Stimulated activated CD4-positive, alpha-beta T cell treated with anti-CD3 and anti-CD28 coated beads, TNF-alpha, amount 100 ng/mL, for 4 hours (primary cell): ENCODE results near the gene CLCN1.

Source experiments
- DNase-seq, 3 experiments: peaks; one replicate each; pipeline ENCODE4 v3.0.0-alpha.2; 2020; ENCODE audit warnings: low read depth in 3 of 3

Gene CLCN1

DNA sequence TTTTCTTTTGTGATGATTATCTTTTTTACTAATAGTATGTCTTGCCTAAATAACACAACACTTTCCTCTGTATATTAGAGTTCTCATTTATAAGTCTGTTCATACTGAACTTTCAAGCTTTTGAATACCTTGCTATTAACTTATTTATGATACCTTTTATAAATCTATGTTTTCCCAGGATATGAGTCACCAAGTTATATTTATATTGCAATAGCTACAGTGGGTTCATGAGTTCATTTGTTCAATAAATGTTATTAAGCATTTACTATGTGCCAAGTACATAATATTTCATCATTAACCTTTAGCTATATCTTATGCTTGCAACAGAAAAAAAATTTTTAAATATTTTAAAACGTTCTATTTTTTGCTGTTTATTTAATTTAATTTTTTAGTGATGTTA, 18.3 kb downstream of the CLCN1 start:
- no peak for DNase-seq

DNA sequence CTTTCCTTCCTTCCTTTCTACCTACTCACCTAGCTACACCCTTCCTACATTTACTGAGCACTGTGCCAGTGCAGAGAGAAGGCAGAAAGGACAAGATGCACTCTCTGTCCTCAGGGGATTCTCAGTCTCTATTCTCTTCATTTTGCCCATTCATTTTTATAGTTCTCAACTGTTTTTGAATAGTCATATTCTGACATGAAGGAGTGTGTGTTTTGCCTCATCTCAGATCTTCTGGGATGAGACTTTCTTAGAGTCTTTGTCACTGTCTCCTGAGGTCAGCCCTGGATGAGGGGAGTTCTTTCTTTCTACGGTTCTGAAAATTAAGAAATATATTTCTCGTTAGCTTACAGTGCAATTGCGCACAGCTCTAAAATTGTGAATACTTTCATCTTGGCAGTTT, 21.3 kb downstream of the CLCN1 start:
- DNase-seq: no peak

DNA sequence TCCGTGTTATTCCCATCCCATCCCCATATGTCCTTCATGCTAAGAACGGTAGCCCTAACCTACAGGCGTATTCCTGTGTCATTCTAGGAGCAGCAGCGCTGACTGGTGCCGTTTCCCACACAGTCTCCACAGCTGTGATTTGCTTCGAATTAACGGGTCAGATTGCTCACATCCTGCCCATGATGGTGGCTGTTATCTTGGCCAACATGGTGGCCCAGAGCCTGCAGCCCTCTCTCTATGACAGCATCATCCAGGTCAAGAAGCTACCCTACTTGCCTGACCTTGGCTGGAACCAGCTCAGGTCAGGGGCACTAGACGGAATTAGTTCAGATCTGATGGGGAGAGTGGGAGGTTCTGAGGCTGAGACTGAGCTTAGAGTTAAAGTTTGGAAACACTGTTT, 25.9 kb downstream of the CLCN1 start:
- no peak for DNase-seq

DNA sequence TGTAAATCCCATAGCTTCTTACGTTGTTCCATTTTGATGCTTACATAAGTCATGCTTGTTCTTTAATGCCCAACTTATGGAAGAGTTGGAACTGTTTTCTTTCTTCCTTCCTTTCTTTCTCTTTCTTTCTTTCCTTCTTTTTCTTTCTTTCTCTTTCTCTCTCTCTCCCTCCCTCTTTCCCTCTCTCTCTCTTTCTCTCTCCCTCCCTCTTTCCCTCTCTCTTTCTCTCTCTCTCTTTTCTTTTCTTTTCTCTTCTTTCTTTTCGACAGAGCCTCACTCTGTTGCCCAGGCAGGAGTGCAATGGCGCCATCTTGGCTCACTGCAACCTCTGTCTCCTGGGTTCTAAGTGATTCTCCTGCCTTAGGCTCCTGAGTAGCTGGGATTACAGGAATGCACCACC, 27.7 kb downstream of the CLCN1 start:
- no peak for DNase-seq

DNA sequence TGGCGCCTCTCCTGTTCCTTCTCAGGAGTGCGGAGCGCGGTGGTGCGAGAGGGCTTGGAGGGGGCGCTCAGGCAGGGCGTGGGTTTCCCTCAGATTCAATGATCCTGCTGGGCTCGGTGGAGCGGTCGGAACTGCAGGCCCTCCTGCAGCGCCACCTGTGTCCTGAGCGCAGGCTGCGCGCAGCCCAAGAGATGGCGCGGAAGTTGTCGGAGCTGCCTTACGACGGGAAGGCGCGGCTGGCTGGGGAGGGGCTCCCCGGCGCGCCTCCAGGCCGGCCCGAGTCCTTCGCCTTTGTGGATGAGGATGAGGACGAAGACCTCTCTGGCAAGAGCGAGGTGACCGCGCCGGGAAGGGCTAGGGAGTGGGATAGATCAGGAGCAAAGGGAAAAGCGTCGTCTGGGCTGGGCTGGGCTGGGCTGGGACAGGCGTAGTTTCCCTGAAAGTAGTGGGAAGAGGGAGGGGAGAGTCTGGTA, 29.6 kb downstream of the CLCN1 start:
- DNase-seq: peak; percentile 31 to 36 (median 36)

DNA sequence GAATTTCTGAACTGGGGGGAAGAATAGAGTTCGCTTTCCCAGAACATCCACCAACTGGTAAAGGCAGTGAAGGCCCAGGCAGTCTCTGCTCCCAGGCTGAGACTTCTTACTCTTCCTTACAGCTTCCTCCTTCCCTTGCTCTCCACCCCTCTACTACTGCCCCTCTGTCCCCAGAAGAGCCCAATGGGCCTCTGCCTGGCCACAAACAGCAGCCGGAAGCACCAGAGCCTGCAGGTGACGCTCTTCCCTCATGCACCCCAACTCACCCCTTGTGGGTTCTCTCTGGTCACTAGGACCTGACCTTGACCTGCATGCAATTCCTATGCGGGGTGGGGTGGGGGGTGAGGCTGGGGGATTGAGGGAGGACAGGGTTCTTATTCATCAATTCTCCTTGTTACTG, 30.1 kb downstream of the CLCN1 start:
- no peak for DNase-seq

DNA sequence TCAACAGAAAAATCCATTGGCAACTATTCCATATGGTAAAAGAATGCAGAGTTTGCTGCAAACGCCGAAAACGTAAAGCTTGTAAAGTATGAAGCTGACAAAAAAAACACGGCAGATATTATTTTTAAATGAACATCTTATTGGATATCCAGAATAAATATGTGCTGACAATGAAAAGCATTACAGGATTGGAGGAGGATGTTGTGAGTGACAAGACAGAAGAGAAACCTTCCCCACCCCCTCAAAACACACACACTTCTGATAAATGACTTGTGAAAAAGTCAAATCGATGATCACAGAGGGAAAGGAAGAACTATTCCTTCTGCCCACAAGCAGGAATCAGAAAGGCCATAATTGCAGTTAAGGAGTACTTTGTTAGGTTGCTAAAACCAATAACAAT, 32.0 kb downstream of the CLCN1 start:
- DNase-seq: no peak

DNA sequence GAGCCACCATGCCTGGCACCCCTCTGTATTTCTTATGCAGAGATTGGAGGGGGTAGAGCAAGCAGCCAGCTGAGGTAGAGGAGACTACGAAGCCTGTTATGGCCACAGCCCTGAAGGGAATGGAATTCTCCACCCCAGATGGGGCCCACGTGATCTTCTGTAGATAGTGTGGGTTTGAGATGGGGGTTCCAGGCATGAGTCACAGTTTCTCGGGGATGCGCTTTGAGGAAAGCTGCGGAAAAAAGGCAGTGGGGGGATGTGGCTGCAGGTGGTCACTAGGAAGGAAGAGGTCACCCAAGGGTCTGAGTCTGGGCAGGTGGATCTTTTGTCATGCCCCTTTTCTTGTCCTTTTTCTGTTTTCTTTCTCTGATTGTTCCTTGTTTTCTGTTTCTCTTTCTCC, 35.1 kb downstream of the CLCN1 start:
- no peak for DNase-seq

DNA sequence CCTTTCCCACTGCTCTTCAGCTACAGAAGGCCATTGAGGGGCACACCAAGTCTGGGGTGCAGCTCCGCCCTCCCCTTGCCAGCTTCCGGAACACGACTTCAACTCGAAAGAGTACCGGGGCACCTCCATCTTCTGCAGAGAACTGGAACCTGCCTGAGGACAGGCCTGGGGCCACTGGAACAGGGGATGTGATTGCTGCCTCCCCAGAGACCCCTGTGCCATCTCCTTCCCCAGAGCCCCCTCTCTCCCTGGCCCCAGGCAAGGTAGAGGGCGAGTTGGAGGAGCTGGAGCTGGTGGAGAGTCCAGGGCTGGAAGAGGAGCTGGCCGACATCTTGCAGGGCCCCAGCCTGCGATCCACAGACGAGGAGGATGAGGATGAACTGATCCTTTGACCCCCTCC, 35.7 kb downstream of the CLCN1 start:
- no peak for DNase-seq

DNA sequence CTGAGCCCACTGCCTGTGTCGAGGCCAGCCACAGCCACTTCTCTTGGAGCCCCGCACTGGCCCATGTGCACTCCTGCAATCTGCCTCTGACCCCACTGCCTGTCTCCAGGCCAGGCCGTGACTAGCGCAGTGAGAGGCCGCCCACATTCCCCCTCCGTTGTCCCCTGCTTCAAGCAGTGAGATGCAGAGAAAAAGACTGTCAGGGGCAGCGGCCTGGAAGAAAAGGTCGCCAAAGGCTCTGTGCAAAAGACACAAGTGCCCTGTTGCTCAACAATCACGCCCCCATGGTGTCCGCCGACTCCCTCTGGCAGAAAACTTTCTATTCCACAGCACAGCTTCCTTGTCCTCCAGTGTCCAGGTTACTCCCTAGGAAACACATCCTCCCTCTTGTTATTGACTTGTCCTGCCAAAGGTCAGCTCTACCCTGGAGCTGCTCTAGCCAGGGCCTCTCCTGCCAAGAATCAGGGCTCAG, 36.7 kb downstream of the CLCN1 start:
- no peak for DNase-seq

DNA sequence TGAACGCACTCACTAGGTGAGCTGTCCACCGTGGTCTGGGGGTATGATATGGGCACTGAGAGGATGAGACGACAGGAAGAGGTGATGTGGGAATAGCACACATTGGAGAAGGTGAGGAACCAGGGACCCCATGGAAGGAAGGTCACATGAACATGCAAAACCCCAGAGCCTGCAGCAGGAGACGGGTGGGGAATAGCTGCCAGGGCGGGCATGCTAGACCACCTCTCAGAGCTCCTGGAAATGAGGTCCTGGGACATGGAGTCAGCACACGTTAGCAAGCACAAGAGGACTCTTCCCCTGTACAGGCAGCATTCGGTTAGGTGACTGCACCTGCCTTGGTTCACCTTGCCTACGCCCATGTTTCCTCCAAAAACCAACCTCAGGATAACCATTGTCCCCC, 38.5 kb downstream of the CLCN1 start:
- DNase-seq: no peak

DNA sequence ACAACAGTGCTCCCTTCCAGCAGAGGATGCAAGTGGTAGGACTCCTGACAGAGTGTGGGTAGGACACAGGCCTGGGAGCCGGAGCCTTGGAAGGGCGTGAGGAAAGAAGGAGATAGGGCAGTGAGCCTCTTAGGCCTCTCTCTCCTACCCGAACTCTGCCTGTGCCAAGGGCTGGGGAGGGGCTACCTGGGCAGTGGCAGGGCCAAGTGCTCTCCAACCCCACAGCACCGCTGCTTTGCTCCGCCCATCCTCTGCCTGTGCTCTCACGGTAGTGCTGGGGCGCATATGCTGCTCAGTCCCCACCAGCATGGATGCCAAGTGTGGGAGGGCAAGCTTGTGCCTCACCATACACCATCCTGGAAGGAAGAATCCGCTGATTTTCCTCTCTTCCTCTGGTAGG, 39.1 kb downstream of the CLCN1 start:
- no peak for DNase-seq

DNA sequence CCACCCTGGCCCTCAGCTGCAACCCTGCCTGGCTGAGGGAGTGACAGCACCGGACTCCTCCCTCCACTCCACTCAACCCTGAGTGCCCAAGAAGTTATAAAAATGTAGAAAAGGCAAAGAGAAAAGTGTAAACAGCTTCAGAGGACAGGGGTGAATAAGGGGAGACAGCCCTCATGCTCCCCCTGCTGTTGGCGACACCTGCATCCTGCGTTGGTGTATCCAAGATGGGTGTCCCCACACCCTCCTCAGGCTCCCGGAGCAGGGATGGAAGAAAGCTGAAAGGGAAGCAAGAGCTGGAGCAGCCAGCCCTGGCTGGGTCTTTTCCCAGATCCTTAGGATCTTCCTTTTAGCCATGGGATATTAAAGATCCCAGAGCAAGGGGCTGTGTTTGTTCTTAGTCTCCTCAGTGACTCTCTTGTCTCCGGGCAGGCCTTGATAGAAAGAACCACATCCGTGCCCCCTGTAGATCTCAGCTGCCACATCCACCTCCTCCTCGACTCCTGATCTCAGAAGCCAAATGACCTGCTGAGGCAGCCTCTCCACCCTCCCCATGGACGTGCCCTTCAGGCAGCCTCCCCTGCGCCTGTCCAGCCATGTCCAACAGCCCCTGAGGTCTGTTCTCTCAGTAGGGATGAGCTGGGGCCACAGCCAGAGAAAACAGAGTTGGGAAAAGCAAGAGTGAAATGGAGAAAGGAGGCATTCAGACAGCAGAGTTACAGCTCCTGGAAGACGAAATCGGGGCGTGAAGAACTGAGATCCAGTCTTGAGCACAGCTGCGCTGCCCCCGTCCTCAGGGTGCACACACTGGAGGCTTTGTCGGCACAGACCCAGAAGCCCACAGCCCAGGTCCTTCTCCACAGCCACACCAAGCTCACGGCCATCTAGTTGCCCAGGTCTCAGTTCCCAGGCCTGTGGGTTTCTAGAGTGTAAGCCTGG, 39.8 kb downstream of the CLCN1 start:
- DNase-seq: no peak

DNA sequence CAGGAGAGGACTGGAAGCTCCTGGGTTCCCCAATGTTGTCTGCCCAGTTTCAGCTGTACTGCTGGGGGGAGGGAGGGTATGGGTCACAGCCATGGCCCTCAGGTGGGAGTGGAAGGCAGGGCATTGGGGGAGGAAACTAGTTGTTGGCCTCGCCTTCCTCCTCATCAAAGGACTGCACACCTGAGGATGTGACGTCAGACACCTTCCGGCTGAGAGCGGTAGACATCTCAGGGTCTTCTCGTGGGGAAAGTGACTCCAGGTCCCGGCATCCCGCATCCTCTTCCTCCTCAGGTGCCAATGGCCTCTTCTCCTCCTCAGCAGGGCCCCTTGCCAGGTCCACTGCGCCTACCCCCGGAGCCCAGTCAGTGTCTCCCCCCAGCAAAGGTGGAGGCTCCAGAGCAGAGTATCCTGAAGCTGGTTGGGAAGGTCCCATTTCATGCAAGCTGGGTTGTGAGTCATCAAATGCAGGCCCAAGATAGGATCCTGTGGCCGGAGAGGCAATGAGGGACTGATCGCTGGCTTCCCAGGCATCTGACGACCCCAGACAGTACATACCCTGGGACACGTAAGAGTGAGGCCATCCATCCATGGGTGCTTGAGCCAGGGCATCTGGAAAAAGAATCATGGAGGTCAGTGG, 40.6 kb downstream of the CLCN1 start:
- DNase-seq: no peak

DNA sequence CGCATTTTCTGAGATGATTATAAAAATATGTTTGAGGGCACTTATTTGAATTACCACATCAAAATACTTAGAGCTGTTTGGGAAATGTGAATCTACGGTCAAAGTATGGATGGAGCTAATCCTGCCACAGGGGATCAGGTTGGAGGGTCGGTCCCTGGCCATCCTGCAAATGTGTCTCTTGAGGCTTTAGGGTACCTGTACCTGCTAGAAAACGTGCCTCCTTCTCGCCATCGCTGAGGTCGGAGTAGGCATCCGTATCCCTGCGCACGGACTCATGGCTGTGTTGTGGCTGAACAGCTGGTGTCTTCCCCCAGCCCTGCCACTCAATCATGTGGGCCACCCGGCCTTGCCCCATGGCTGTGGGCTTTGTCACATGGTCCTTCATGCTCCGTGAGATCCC, 42.7 kb downstream of the CLCN1 start:
- no peak for DNase-seq

DNA sequence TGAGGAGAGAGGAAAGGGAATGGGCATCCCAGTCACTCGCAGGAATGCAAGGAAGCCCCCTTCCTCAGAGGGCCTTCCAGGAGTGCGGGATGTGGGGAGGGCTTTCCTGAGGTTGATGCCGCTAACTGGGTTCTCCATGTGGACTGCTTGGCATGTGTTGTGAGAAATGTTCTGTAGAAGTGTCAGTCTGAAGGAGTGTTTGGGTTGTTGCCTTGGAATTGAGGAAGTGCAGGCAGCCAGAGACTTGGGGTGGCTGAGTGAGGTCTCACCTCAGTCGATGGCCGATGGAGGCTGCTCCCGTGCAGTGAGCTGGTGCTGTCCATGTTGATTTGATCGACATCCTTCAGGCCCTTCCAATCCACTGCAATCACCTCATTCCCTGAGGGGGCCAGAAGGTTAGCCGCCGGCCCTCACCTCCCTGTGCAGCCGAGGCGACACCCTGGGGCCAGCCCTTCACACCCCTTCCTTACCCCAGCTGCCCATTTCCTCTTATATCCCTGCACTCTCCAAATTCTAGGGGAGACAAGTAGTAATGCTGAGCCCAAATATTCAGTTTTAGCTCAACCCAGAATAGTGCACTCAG, 44.0 kb downstream of the CLCN1 start:
- DNase-seq: no peak

DNA sequence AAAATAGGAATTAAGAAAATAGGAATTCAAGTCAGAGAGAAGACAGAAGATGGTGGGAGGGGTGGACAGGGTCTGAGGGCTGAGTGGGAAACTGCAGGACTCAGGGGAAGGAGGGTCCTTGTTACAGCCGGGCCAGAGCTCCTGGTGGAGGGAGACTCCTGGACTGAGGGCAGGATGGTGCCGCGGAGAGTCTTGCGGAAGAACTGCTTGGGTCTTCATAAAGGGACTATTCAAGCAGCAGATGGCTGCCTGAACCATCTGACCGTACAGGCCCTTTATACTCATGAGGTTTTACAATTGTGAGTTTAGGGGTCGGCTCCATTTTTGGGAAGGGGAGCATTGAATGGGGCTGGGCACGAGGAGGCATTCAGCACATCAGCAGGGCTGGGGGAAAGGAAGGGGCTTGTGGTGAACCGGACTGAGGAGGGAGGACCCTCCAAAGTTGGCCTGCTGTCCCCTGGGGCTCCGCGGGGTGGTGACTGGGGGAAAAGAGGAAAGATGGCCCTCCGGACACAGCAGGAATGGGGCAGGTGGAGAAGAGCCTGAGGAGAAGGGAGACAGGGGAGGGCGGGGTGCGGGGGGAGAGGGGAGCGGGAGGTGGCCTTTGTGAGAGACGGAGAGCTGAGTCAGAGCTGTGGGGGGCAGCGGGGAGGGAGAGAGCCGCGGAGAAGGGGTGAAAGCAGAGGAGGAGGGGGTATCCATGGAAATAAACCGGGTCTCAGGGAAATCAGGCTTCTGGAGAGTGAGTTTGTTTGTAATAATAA, 45.1 kb downstream of the CLCN1 start:
- no peak for DNase-seq

DNA sequence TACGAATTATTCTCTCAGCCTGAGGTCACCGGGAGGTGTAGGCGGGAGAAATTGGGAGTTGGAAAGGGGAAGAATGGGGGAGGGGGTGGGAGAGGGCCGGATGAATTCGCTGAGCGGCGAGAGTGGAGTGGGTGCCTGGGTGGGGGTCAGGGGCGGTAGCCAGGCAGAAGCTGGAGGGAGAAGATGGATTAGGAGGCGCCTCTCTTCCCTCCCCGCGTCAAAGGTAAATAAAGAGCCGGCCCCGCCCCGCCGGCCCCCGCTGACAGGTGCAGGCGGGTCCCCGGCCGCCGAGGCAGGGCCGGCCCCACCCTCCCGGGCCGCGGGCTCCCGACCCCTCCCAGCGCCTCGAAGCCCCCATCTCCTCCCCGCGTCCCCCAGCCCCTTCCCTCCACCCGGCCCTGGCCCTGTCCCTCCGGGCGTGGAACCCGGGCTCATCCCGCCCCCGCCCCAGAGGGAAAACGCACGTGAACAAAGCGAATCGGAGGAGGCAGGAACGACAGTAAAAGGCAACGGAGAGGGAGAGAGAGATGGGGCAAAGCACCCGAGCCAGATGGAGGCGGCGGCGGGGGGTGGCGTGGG, 45.7 kb downstream of the CLCN1 start:
- DNase-seq: no peak

DNA sequence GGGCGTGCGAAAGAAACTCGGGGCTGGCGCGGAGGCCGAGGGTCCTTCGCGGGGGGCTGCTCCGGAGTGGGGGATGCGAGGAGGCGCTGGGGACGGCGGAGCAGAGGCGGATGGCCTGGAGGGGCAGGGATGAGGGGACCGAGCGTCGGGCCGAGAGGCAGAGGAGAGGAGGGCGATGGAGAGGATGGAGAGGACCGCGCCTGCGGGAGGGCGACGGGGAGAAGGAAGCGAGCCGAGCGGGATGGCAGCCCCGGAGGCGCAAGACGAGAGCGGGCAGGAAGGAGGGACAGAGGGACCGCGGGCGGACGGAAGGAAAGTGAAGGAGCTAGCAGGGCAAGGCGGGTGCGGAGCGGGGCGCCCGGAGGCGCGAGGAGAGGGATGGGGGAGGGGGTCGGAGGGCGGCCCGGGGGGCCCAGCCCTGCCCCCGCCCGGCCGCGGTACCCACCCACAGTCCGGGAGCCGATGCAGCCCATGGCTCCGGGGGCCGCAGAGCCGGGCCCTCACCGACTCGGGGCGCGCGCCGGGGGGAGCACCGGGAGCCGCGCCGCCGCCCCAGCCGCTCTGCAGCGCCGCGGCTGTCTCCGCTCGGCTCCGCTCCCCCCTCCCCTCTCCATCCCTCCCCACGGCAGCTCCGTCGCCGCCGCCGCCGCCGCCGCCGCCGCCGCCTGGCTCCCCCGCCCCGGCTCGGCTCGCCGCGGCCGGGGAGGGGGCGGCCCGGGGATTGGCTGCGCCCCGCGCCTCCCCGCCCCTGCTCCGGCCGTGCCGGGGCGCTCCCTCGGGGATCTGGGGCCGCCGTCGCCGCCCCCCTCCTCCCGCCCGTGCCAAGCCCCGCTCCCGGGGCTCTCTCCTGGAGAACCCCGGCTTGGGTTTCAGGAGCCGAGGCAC, 46.5 kb downstream of the CLCN1 start, which contains the start of gene FAM131B:
TSS of gene FAM131B (minus strand) at position 583 of the 885 bp plus-strand sequence. CDS start at position 473, 110 bp downstream.
- no peak for DNase-seq
